Measurements from ENCODE around the gene MNS1. TPM values are rescaled to one million over a fixed set of nuclear protein-coding genes. Genes with fewer than 3 reads are reported as not detected.
"Not testable (repeated sequence)": the region's sequence is repeated elsewhere in the genome, so short reads cannot be mapped to it uniquely, and the experiment has no call there.

MNS1 gene
- total and polyA plus RNA-seq, 9 of the 15 experiments (the other 6 are each of a cell fraction or from before 2014, with no cell fraction given), result 1.1 to 10.3 (median 2.5) TPM

DNA sequence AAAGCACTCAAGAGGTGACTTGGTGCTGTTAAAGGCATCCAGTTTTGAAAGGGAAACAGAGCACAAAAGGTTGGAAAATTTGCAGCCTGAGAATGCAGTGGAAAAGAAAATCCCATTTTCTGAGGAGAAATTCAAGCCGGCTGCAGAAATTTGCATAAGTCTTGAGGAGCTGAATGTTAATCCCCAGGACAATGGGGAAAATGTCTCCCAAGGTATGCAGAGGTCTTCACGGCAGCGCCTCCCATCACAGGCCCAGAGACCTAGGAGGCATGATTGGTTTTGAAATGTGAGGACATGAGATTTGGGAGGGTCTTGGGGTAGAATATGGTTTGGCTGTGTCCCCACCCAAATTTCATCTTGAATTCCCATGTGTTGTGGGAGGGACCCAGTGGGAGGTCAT lies 67.6 kb downstream of the MNS1 start:
- H3K9ac ChIP-seq (ENCODE audit: insufficient read depth in 1 of 2, low read depth in 2 of 2, low read length in 2 of 2); H3K79me2 ChIP-seq (ENCODE audit: control insufficient read depth, insufficient read depth, low read length); intact Hi-C loops (cut with micrococcal nuclease); H3K9me1 ChIP-seq (ENCODE audit: control insufficient read depth, insufficient read depth, low read length); H3K27ac ChIP-seq (ENCODE audit: extremely low read depth, low read depth, low read length); POLR2A ChIA-PET; H3K4me2 ChIP-seq (ENCODE audit: insufficient read depth, low read length); H3K4me1 ChIP-seq (replicated peaks in 1 of 2; ENCODE audit: control insufficient read depth in 2 of 2, insufficient read depth in 2 of 2, low read length in 2 of 2); FAIRE-seq; DNase-seq (ENCODE audit: extremely low read depth in 1 of 4, low spot score in 3 of 4); H2AFZ ChIP-seq (ENCODE audit: low read depth, low read length); ATAC-seq; H3K4me3 ChIP-seq; BruUV-seq (replicated peaks); H3K27me3 ChIP-seq (ENCODE audit: control insufficient read depth in 2 of 2, insufficient read depth in 2 of 2, low read length in 2 of 2); in situ Hi-C loops (cut with MboI); H3K36me3 ChIP-seq (ENCODE audit: control insufficient read depth, insufficient read depth, low read length); H4K20me1 ChIP-seq (replicated peaks; ENCODE audit: control insufficient read depth, insufficient read depth, low read length); CTCF ChIA-PET (ENCODE audit: low intra/inter-chr PET ratio); H3K9me3 ChIP-seq (replicated peaks; ENCODE audit: control insufficient read depth, insufficient read depth, low read depth, low read length): not testable (repeated sequence)
- WGBS (ENCODE audit: insufficient coverage, low coverage, missing lambda C conversion rate), result 53% methylated on average over 3 of the region's 3 CpGs

DNA sequence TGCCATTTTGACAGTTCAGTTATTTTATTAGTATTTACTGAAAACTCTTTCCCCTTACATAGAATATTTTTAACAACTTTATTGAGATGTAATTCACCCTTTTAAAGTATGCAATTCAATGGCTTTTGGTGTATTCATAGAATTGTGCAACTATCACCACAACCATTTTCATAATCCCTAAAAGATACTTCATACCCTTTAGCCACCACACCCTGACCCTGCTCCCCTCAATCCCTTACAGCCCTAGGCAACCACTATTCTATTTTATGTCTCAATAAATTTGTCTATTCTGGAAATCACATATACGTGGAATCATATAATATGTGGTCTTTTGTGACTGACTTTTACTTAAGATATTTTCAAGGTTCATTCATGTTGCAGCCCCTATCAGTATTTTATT lies 70.0 kb downstream of the MNS1 start:
- H3K27ac ChIP-seq (ENCODE audit: extremely low read depth, low read depth, low read length), result no peak overlapping the region
- 17% methylated on average over 1 of the region's 1 CpG for WGBS (ENCODE audit: insufficient coverage, low coverage, missing lambda C conversion rate)
- FAIRE-seq (no peak), ATAC-seq (no peak), DNase-seq (ENCODE audit: extremely low read depth in 1 of 4, low spot score in 3 of 4) (no peak)
- H3K4me1 ChIP-seq (replicated peaks in 1 of 2; ENCODE audit: control insufficient read depth in 2 of 2, insufficient read depth in 2 of 2, low read length in 2 of 2), result no peaks in the 10 kb centered on the region
- H3K4me3 ChIP-seq, result no peak overlapping the region
- ChIA-PET CTCF (ENCODE audit: low intra/inter-chr PET ratio) (no interaction called here), POLR2A (no interaction called here)
- intact Hi-C loops (cut with micrococcal nuclease) (no loop called here), in situ Hi-C loops (cut with MboI) (no loop called here)
- no TSS peak for BruUV-seq (replicated peaks)
- H3K9me1 ChIP-seq (ENCODE audit: control insufficient read depth, insufficient read depth, low read length), result no peaks in the 10 kb centered on the region
- H3K4me2 ChIP-seq (ENCODE audit: insufficient read depth, low read length), result no peak overlapping the region
- TF ChIP-seq CEBPB (tag; IDR thresholded peaks at IDR 0.05) (0 out of 2 replicates have a peak, but pooled peaks have one; percentile 8), TFAM (CRISPR knock-in tag; conservative IDR thresholded peaks at IDR 0.05) (no peak)
- H2AFZ ChIP-seq (ENCODE audit: low read depth, low read length), result no peak overlapping the region
- H3K9me3 ChIP-seq (replicated peaks; ENCODE audit: control insufficient read depth, insufficient read depth, low read depth, low read length), result no peaks in the 10 kb centered on the region
- no peak overlapping the region for H3K9ac ChIP-seq (ENCODE audit: insufficient read depth in 1 of 2, low read depth in 2 of 2, low read length in 2 of 2)
- no peaks in the 10 kb centered on the region for H4K20me1 ChIP-seq (replicated peaks; ENCODE audit: control insufficient read depth, insufficient read depth, low read length)
- no peaks in the 10 kb centered on the region for H3K79me2 ChIP-seq (ENCODE audit: control insufficient read depth, insufficient read depth, low read length)
- H3K36me3 ChIP-seq (ENCODE audit: control insufficient read depth, insufficient read depth, low read length), result no peaks in the 10 kb centered on the region
- H3K27me3 ChIP-seq (ENCODE audit: control insufficient read depth in 2 of 2, insufficient read depth in 2 of 2, low read length in 2 of 2), result no peaks in the 10 kb centered on the region

Data from K562 (cell line).